ENCODE results near the gene SLC17A9.

Gene SLC17A9

DNA sequence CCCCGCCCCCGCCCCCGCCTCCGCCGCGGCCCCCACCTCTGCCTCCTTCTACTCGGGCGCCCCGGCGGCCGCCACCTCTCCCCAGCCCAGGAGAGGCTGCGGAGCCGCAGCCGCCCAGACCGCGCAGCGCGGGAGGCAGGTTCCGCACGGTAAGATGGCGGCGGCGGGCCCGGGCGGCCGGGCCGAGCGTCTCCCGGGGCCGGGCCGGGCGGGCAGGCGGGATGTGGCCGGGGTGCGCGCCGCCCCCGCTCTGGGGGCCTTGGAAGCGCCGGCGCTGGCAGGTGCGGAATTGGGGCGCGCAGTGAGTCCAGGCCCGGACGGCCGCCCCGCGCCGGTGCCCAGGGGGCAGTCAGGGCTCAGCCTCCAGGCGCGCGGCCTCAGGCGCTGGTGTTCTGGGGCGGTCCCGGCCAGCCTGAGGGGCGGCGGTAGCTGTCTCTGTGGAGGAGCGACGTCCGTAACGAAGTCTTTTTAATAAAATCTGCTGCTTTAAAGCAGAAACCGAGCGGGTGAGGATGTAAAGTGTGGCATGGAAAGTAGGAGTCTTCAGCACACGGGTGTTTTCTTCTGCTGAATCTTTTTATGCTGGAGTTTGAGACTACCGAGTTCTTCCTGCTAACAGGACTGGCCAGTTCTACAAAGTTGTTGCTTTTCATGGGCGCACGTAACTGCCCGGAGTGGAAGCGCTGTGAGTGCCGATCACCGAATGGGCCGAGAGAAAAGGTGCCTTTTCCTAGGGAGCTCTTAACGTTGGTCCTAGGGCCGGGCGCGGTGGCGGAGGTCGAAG lies 14.2 kb upstream of the SLC17A9 start, which contains the start of gene GID8:
Gene GID8, plus strand, starts transcription at position 43 of the 784 bp plus-strand sequence. CDS start 3,356 bp downstream, outside the sequence.
- peaks cover 0 to 28% (median 6%) of the 10 kb centered on the region in 3 donors for H3K36me3 ChIP-seq
- peak in 1 of 2 donors; percentile 71 for DNase-seq
- no peaks in the 10 kb centered on the region for H3K9me3 ChIP-seq
- TF ChIP-seq, protein P1, sequence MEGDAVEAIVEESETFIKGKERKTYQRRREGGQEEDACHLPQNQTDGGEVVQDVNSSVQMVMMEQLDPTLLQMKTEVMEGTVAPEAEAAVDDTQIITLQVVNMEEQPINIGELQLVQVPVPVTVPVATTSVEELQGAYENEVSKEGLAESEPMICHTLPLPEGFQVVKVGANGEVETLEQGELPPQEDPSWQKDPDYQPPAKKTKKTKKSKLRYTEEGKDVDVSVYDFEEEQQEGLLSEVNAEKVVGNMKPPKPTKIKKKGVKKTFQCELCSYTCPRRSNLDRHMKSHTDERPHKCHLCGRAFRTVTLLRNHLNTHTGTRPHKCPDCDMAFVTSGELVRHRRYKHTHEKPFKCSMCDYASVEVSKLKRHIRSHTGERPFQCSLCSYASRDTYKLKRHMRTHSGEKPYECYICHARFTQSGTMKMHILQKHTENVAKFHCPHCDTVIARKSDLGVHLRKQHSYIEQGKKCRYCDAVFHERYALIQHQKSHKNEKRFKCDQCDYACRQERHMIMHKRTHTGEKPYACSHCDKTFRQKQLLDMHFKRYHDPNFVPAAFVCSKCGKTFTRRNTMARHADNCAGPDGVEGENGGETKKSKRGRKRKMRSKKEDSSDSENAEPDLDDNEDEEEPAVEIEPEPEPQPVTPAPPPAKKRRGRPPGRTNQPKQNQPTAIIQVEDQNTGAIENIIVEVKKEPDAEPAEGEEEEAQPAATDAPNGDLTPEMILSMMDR (IDR thresholded peaks at IDR 0.05), result no peak
- H3K4me3 ChIP-seq, result peak within 1 kb of the TSS; percentile 76 to 87
- intact Hi-C loops (cut with DNase I; ENCODE audit: low total_unique reads), result loop anchor here (5.0 to 10.0 kb wide), 2 partner anchors 63 to 126 kb away; no protein-coding TSS in a partner anchor
- no peaks in the 10 kb centered on the region for H3K27me3 ChIP-seq
- H3K4me1 ChIP-seq, result peaks cover 0 to 73% (median 50%) of the 10 kb centered on the region in 4 donors
- peak within 1 kb of the TSS; percentile 77 to 91 for H3K27ac ChIP-seq

DNA sequence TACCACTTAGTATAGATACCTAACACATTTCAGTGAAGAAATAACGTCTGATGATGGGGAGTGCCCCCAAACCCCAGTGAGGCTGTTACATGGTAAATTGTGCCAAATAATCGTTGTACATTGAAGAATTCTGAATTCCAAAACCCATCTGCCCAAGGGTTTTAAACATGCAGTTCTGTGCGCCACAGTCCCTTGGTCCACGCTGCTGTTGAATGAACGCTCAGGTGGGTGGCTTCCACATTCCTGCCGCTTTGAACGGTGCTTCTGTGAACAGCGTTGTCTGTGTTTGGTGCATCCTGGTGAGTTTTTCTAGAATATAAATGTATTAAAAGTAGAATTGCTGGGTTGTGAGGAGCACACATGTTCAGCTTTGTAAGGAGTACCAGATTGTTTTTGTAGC lies 11.6 kb upstream of the SLC17A9 start:
- Histone ChIP-seq H3K4me3 (no peak overlapping the region), H3K4me1 (peaks cover 0 to 50% (median 38%) of the 10 kb centered on the region in 4 donors), H3K27me3 (no peaks in the 10 kb centered on the region), H3K27ac (no peak overlapping the region), H3K36me3 (peaks cover 22 to 48% (median 31%) of the 10 kb centered on the region in 3 donors), H3K9me3 (no peaks in the 10 kb centered on the region)
- intact Hi-C loops (cut with DNase I; ENCODE audit: low total_unique reads), result no loop called here
- DNase-seq, result no peak
- TF ChIP-seq, protein P1 (IDR thresholded peaks at IDR 0.05), result no peak

- intact Hi-C loops (cut with DNase I; ENCODE audit: low total_unique reads), result no loop called here
- Histone ChIP-seq H3K27me3 (no peaks in the 10 kb centered on the region), H3K27ac (no peak overlapping the region), H3K4me3 (no peak overlapping the region), H3K9me3 (no peaks in the 10 kb centered on the region), H3K4me1 (peaks cover 0 to 40% (median 30%) of the 10 kb centered on the region in 4 donors), H3K36me3 (peaks cover 31 to 58% (median 38%) of the 10 kb centered on the region in 3 donors)
- TF ChIP-seq, protein P1 (IDR thresholded peaks at IDR 0.05), result no peak
- no peak for DNase-seq
These were observed 10.7 kb upstream of the SLC17A9 start for GRCh38 chr20:62941792-62942191.

DNA sequence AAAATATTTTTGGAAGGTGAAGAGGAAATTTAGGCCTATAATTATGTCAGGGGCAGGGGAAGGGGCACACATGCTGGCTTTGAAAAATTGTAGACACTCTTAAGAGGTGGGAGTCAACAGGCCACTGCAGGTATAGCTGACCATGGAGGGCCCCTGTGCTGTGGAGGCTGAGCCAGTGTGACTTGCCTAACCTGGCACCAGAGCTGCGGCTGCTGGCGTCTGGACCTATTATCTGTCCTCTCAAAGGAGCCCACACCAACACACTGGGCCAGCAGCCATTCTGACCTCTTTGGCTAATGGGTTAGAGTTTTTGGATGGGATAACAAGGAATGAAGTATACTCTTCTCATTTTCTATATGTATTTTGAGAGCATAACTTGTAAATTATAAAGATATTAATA lies 10.1 kb upstream of the SLC17A9 start:
- Histone ChIP-seq H3K27me3 (no peaks in the 10 kb centered on the region), H3K4me3 (no peak overlapping the region), H3K36me3 (peaks cover 36 to 64% (median 42%) of the 10 kb centered on the region in 3 donors), H3K27ac (no peak overlapping the region), H3K9me3 (no peaks in the 10 kb centered on the region), H3K4me1 (peaks cover 0 to 38% (median 29%) of the 10 kb centered on the region in 4 donors)
- TF ChIP-seq, protein P1 (IDR thresholded peaks at IDR 0.05), result no peak
- DNase-seq, result peak in 1 of 2 donors; percentile 49
- intact Hi-C loops (cut with DNase I; ENCODE audit: low total_unique reads), result no loop called here

DNA sequence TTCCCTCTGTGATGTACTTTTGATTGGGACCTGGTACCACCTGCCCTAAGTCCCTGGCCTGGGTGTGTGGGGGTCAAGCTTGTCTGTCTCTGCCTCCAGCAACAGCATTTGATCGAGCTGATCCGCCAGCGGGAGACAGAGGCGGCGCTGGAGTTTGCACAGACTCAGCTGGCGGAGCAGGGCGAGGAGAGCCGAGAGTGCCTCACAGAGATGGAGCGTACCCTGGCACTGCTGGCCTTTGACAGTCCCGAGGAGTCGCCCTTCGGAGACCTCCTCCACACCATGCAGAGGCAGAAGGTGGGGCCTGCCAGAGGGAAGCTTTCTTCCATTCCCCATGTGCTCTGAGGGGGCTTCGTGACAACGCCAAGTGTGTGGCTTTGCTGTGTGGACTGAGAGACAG lies 9.1 kb upstream of the SLC17A9 start:
- Histone ChIP-seq H3K4me3 (no peak overlapping the region), H3K4me1 (peaks cover 0 to 38% (median 29%) of the 10 kb centered on the region in 4 donors), H3K36me3 (peaks cover 45 to 74% (median 52%) of the 10 kb centered on the region in 3 donors), H3K27me3 (no peaks in the 10 kb centered on the region), H3K27ac (no peak overlapping the region), H3K9me3 (no peaks in the 10 kb centered on the region)
- intact Hi-C loops (cut with DNase I; ENCODE audit: low total_unique reads), result no loop called here
- TF ChIP-seq, protein P1 (IDR thresholded peaks at IDR 0.05), result no peak
- DNase-seq, result peak in 1 of 2 donors; percentile 55

Measured in tibial artery (tissue), 4 donors.